ENCODE results near the gene MBOAT1. TPM values are rescaled to one million over a fixed set of nuclear protein-coding genes. Genes with fewer than 3 reads are reported as not detected.

Gene MBOAT1
- polyA plus RNA-seq, 1 donor (not counting 4 experiments of a cell fraction or from before 2014, with no cell fraction given) = 4.9 TPM

DNA sequence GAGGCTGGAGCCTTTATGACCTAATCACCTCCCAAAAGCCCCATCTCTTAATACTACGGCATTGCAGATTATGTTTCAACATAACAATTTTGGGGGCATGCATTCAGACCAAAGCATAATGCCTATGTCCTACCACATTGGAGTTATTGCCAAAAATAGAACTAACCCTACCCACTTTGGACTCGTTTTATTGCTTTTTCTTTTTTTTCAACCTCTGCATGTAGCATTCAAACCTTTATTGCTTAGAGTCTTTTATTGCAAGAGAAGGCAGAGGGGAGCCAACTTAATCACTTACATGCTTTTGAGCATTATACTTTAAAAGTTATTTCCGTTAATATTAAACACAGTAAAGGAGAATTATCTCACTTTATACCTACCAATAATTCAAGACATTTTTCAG is 8.1 kb upstream of the MBOAT1 start:
- H3K79me2 ChIP-seq (ENCODE audit: control insufficient read depth, insufficient read depth, low read length) = no peaks in the 10 kb centered on the region
- no peak overlapping the region for H2AFZ ChIP-seq (ENCODE audit: control insufficient read depth, low read length)
- no peak for DNase-seq (ENCODE audit: low read depth, low spot score)
- no peak for TF ChIP-seq EZH2 (IDR thresholded peaks at IDR 0.05; ENCODE audit: low read length)
- TF ChIP-seq, protein P1, sequence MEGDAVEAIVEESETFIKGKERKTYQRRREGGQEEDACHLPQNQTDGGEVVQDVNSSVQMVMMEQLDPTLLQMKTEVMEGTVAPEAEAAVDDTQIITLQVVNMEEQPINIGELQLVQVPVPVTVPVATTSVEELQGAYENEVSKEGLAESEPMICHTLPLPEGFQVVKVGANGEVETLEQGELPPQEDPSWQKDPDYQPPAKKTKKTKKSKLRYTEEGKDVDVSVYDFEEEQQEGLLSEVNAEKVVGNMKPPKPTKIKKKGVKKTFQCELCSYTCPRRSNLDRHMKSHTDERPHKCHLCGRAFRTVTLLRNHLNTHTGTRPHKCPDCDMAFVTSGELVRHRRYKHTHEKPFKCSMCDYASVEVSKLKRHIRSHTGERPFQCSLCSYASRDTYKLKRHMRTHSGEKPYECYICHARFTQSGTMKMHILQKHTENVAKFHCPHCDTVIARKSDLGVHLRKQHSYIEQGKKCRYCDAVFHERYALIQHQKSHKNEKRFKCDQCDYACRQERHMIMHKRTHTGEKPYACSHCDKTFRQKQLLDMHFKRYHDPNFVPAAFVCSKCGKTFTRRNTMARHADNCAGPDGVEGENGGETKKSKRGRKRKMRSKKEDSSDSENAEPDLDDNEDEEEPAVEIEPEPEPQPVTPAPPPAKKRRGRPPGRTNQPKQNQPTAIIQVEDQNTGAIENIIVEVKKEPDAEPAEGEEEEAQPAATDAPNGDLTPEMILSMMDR (optimal IDR thresholded peaks at IDR 0.05 in 1 of 3, IDR thresholded peaks at IDR 0.05 in 1 of 3, conservative IDR thresholded peaks at IDR 0.05 in 1 of 3; ENCODE audit: extremely low read depth in 1 of 3, insufficient read depth in 2 of 3, low read length in 3 of 3) = no peak
- no peak for FAIRE-seq
- H3K9me3 ChIP-seq (ENCODE audit: control insufficient read depth, low read depth, low read length) = no peaks in the 10 kb centered on the region
- no peaks in the 10 kb centered on the region for H3K36me3 ChIP-seq (ENCODE audit: control insufficient read depth in 2 of 2, extremely low read depth in 1 of 2, insufficient read depth in 2 of 2, low read length in 2 of 2)
- no peaks in the 10 kb centered on the region for H3K9me1 ChIP-seq (ENCODE audit: control insufficient read depth, extremely low read depth, insufficient read depth, low read length)
- no peak overlapping the region for H3K27ac ChIP-seq (ENCODE audit: control insufficient read depth, insufficient read depth, low read length)
- H3K4me2 ChIP-seq (ENCODE audit: control insufficient read depth, extremely low read depth, insufficient read depth, low read depth, low read length) = no peak overlapping the region
- H3K27me3 ChIP-seq (ENCODE audit: control insufficient read depth, extremely low read depth, insufficient read depth, low read length) = no peaks in the 10 kb centered on the region
- H3K9ac ChIP-seq (ENCODE audit: control insufficient read depth, extremely low read depth, insufficient read depth, low read length) = no peak overlapping the region
- H3K4me3 ChIP-seq (ENCODE audit: control insufficient read depth in 2 of 3, extremely low read depth in 1 of 3, insufficient read depth in 2 of 3, low read depth in 1 of 3, low read length in 3 of 3) = no peak overlapping the region
- peaks cover 11% of the 10 kb centered on the region for H3K4me1 ChIP-seq (ENCODE audit: control insufficient read depth, extremely low read depth, insufficient read depth, low read length)
- no peaks in the 10 kb centered on the region for H4K20me1 ChIP-seq (ENCODE audit: control insufficient read depth, extremely low read depth, insufficient read depth, low read length)
- dilution Hi-C loops (cut with MboI; ENCODE audit: extremely low pct_ligation_motif_present, low sequenced_read_pairs) = no loop called here

DNA sequence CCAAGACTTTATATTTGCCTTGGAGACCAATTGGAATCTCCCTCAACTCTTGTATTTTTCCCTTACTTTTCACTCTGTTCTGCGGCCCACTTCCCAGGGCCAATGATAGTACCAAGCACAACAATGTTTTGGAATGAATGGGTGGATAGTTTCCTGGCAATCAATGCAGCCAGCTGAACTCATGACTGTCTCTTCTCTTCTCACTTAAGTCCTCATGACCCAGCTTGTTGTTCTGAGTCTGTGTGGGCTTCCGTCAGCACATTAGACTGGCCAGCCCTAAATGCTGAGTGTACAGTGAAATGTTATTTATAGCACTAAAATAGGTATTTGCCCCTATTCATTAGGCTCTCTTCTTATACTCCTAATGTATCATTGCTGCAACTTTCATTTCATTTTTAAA is 5.6 kb upstream of the MBOAT1 start:
- H3K4me3 ChIP-seq (ENCODE audit: control insufficient read depth in 2 of 3, extremely low read depth in 1 of 3, insufficient read depth in 2 of 3, low read depth in 1 of 3, low read length in 3 of 3) = no peak overlapping the region
- H3K9me1 ChIP-seq (ENCODE audit: control insufficient read depth, extremely low read depth, insufficient read depth, low read length) = no peaks in the 10 kb centered on the region
- H3K27ac ChIP-seq (ENCODE audit: control insufficient read depth, insufficient read depth, low read length) = no peak overlapping the region
- no peaks in the 10 kb centered on the region for H3K9me3 ChIP-seq (ENCODE audit: control insufficient read depth, low read depth, low read length)
- no peaks in the 10 kb centered on the region for H4K20me1 ChIP-seq (ENCODE audit: control insufficient read depth, extremely low read depth, insufficient read depth, low read length)
- H3K9ac ChIP-seq (ENCODE audit: control insufficient read depth, extremely low read depth, insufficient read depth, low read length) = no peak overlapping the region
- H3K36me3 ChIP-seq (ENCODE audit: control insufficient read depth in 2 of 2, extremely low read depth in 1 of 2, insufficient read depth in 2 of 2, low read length in 2 of 2) = no peaks in the 10 kb centered on the region
- no peaks in the 10 kb centered on the region for H3K27me3 ChIP-seq (ENCODE audit: control insufficient read depth, extremely low read depth, insufficient read depth, low read length)
- H3K4me1 ChIP-seq (ENCODE audit: control insufficient read depth, extremely low read depth, insufficient read depth, low read length) = peaks cover 19% of the 10 kb centered on the region
- no peak for DNase-seq (ENCODE audit: low read depth, low spot score)
- no peaks in the 10 kb centered on the region for H3K79me2 ChIP-seq (ENCODE audit: control insufficient read depth, insufficient read depth, low read length)
- dilution Hi-C loops (cut with MboI; ENCODE audit: extremely low pct_ligation_motif_present, low sequenced_read_pairs) = no loop called here
- no peak overlapping the region for H3K4me2 ChIP-seq (ENCODE audit: control insufficient read depth, extremely low read depth, insufficient read depth, low read depth, low read length)
- peak overlapping the region; percentile 9 for H2AFZ ChIP-seq (ENCODE audit: control insufficient read depth, low read length)
- no peak for FAIRE-seq
- TF ChIP-seq, protein P1 (optimal IDR thresholded peaks at IDR 0.05 in 1 of 3, IDR thresholded peaks at IDR 0.05 in 1 of 3, conservative IDR thresholded peaks at IDR 0.05 in 1 of 3; ENCODE audit: extremely low read depth in 1 of 3, insufficient read depth in 2 of 3, low read length in 3 of 3) = no peak
- TF ChIP-seq EZH2 (IDR thresholded peaks at IDR 0.05; ENCODE audit: low read length) = no peak
